HG03558 (cell line): ENCODE results near the gene LANCL2.

Experiments used
- ATAC-seq: cut with Tn5 transposase; IDR thresholded peaks from one replicate; pipeline ENCODE4 v1.9.1; 2021; ENCODE audit warnings: moderate number of reproducible peaks; ENCODE audit not compliant: unreplicated experiment; ENCODE audit errors: extremely low read depth

LANCL2 gene

GRCh38 chr7:55432939-55433784 is 68.0 kb downstream of the LANCL2 start:
- ATAC-seq = peak; percentile 52

DNA sequence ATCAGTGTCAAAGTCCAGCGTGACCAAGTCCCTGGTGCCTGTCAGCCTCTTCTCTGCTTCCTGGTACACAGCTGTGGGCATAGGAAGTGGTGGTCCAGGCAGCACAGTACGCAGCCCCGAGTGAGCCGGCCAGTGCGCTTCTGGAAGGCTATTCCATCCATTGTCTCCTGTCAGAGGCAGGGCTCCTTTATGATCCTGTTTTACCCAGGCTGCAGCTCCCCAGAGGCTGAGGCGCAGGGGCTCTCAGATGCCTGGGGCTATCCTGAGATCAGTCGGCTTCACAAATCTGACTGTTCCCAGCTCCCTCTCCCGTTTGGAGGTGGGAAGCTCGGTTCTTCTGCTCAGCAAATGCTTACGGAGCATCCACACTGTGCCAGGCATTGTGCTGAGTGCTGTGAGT is 70.3 kb downstream of the LANCL2 start:
- no peak for ATAC-seq

DNA sequence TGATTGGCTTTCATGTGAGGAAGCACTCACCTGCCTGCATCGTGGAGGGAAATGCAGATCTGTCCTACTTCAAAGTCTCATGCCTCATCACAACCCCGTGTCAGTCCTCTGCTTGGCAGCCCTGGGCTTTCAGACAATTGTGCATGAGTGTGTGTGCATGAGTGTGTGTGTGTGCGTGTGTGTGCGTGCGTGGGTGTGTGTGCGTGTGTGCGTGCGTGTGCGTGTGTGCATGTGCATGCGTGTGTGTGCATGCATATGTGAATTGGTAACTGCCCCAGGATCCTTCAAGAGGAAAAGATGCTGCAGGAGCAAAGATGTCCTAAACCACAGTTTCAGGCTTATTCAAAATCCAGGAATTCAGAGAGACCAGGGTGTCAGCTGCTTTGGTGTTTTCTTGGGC is 71.3 kb downstream of the LANCL2 start:
- ATAC-seq = no peak

- ATAC-seq = no peak
Observed at GRCh38 chr7:55437375-55437774, 72.2 kb downstream of the LANCL2 start.

DNA sequence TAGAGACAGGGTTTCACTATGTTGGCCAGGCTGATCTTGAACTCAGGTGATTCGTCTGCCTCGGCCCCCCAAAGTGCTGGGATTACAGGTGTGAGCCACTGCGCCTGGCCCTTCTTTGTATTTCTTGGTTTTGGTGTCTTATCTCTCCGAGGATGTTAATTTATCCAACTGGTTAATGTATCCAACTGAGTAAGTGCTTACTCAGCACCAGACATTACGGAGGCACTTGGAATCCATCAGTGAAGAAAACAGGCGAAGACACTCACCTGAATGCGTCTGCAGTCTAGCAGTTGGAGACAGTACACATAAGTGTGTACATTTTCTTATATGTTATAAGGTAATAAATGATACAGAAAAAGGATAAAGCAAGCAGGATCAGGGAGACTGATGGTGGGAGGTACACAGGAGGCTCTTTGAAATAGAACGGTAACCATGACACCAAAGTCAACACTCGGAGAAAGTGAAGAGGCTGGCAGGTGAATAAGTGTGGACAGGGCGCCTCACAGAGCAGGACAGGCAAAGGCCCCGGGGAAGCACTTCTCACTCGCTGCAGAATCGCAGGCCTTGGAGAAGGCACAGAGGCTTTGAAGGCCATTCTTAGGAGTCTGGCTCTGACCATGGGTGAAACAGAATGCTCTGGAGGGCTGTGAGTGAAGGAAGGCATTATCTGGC is 73.1 kb downstream of the LANCL2 start:
- no peak for ATAC-seq

DNA sequence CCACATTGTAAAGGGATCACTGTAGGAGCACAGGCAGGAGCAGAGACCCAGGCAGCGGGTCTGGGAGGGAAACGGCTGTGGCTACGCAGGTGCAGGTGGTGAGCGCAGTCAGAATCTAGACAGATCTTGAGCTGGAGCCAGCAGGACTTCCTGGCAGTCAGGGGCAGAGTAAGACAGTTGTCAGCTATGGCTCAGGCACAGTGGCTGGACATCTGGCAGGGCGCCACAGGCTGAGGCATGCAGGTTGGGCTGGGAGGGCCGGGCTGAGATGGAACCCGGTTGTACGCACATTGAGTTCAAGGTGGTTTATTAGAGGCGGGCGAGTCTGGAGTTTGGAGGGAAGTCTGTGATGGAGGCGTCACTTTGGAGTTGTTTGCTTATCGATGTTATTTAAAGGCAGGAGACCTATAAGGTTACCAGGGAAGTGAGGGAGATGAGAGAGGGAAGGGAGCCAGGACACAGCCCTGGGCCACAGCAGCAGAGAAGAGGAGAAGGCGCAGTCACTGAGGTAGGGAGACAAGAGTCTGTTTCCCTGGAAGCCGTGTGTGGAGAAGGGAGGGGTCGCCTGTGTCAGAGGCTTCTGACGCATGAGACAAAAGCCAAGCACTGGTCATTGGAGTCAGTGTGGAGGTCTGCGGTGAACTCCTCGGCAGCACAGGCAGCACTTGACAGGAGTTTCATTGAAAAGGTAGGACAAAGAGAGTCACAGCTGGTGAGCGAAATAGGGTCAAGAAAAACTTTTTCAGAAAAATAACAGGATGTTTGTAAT is 73.8 kb downstream of the LANCL2 start:
- ATAC-seq = no peak

GRCh38 chr7:55439627-55440026 is 74.5 kb downstream of the LANCL2 start:
- no peak for ATAC-seq

DNA sequence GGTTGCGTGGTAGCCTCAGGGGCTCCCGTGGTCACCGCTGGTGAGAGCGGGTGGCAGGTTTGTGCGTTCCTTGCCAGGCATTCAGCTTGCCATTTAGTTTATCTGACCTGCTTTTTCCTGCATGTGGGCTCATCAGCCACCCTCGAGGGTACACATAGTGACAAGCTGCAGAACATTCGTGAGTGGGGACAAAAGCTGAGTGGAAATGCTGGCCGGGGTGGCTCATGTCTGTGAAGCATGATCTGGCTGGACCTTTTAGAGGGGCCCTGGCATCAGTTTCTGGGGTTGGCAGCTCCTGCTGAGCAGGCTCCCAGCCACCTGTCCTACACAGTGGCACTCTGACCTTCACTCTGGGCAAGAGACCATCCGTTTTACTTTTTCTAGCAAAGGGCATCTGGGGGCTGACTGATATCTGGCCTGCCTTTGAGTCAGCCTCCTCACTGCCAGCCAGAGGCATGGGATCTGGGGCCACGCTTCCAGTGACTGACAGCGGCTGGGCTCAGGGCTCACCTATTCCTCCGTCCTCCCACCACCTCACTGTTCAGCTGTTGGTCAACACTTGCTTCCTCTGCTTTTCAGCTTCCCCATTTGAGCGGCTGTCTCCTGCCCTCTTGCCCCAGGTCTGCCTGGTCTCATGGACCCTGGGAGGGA is 75.0 kb downstream of the LANCL2 start:
- no peak for ATAC-seq

GRCh38 chr7:55441002-55441401 is 75.9 kb downstream of the LANCL2 start:
- no peak for ATAC-seq

GRCh38 chr7:55441774-55442522 is 76.8 kb downstream of the LANCL2 start:
- no peak for ATAC-seq

- no peak for ATAC-seq
Observed at GRCh38 chr7:55444786-55445185, 79.6 kb downstream of the LANCL2 start.

DNA sequence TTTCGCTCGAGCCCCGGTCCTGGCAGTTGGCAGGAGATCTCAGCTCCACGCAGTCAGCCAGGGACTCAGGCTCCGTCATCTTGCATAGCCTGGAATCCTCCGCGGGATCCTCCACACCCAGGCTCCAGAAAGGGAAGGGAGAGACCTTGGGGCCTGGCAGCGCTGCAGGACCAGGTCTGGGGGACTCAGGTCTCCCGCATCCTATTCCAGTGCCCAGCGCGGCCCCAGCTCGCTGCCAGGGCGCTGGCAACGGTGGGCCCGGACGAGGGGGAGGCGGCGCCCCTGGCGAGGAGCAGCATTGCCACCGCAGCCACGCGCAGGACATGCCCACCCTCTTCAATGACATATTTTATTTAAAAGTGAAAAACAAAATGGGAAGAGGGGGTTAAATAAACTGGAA is 83.4 kb downstream of the LANCL2 start:
- ATAC-seq = no peak

GRCh38 chr7:55449205-55449991 is 84.3 kb downstream of the LANCL2 start:
- ATAC-seq = no peak

DNA sequence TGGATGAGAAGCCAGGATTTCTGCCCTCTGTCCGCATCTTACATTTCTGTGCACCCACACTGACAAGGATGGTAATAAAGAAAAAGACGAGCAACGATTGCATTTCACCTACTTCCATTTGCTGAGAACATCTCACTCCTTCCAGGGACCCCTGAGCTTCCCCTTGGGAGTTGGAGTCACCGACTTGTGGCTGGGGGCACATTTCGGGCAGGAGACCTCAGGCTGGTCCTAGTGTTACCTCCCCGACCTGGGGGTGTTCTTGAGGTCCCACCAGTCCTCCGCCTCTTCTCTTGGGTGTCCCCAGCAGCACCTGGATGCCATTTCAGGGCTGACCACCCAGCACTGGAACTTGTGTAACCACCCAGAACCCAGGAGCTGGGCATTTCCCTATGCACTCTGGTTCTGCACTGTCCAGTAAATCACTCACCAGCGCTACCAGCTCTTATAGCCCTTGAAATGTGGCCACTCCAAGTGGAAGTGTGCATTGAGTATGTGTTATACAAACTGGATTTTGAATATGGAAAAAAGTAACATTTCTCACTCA is 84.9 kb downstream of the LANCL2 start:
- no peak for ATAC-seq

- no peak for ATAC-seq
Observed at GRCh38 chr7:55452971-55453370, 87.8 kb downstream of the LANCL2 start.

GRCh38 chr7:55457801-55458200 is 92.7 kb downstream of the LANCL2 start:
- ATAC-seq = no peak

GRCh38 chr7:55458351-55458750 is 93.2 kb downstream of the LANCL2 start:
- no peak for ATAC-seq

DNA sequence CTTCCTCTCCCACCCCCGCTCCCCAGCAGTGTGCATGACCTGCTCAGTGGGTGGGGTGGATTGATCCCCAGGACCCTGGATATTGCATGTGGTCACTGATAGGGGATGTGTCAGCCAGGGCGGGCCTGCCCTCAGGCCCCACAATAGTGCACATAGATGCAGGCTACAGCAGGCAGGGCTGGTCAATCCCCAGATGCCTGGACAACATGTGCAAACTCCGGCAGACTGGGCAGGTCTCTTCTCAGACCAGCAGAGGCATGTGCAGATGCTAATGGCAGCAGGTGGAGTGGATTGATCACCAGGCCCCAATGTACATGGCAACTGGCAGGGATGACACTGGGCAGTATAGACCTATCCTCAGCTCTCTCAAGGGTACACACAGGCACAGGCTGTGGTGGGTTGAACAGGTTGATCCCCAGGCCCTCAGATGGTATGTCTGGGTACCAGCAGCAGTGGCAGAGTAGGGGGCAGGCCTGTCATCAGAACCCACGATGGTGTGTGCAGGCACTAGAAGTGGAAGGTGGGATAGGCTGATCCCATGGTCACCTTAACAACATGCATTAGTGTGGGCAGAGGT is 98.6 kb downstream of the LANCL2 start:
- ATAC-seq = no peak
